Hematopoietic multipotent progenitor cell treated with erythropoietin and hydrocortisone succinate and interleukin-3 and kit ligand, for 8 days (in vitro differentiated cells): ENCODE measurements around the gene MBTPS2.
"Not testable (repeated sequence)": the region's sequence is repeated elsewhere in the genome, so short reads cannot be mapped to it uniquely, and the experiment has no call there.

Source experiments
- DNase-seq: peaks from one replicate; pipeline ENCODE4 v3.0.0-alpha.2; 2015

The MBTPS2 gene

GRCh38 chrX:21839334-21840192 is at the start of gene MBTPS2:
Gene MBTPS2 (plus strand): TSS chrX:21839617. CDS start chrX:21839735, 118 bp downstream.
- peak; percentile 85 for DNase-seq

- no peak for DNase-seq
Measured at GRCh38 chrX:21798677-21799219, 40.7 kb upstream of the MBTPS2 start.

GRCh38 chrX:21799767-21800166 is 39.6 kb upstream of the MBTPS2 start:
- no peak for DNase-seq

GRCh38 chrX:21800344-21800770 is 39.1 kb upstream of the MBTPS2 start:
- no peak for DNase-seq

- no peak for DNase-seq
Measured at GRCh38 chrX:21802054-21802670, 37.3 kb upstream of the MBTPS2 start.

- no peak for DNase-seq
Measured at GRCh38 chrX:21802839-21803238, 36.6 kb upstream of the MBTPS2 start.

GRCh38 chrX:21806691-21807090 is 32.7 kb upstream of the MBTPS2 start:
- no peak for DNase-seq

GRCh38 chrX:21811832-21812231 is 27.6 kb upstream of the MBTPS2 start:
- DNase-seq: no peak

- no peak for DNase-seq
Measured at GRCh38 chrX:21812628-21813027, 26.8 kb upstream of the MBTPS2 start.

GRCh38 chrX:21813612-21814368 is 25.6 kb upstream of the MBTPS2 start:
- no peak for DNase-seq

- no peak for DNase-seq
Measured at GRCh38 chrX:21816136-21816535, 23.3 kb upstream of the MBTPS2 start.

GRCh38 chrX:21820170-21820569 is 19.2 kb upstream of the MBTPS2 start:
- not testable (repeated sequence) for DNase-seq

GRCh38 chrX:21821875-21822274 is 17.5 kb upstream of the MBTPS2 start:
- no peak for DNase-seq

GRCh38 chrX:21831496-21831895 is 7.9 kb upstream of the MBTPS2 start:
- DNase-seq: no peak

- DNase-seq: no peak
Measured at GRCh38 chrX:21837056-21837455, 2.4 kb upstream of the MBTPS2 start.

GRCh38 chrX:21838937-21839333 is 482 bp upstream of the MBTPS2 start:
- DNase-seq: peak; percentile 22

- peak; percentile 4 for DNase-seq
Measured at GRCh38 chrX:21840193-21840545, 752 bp downstream of the MBTPS2 start.

GRCh38 chrX:21843179-21843578 is 3.8 kb downstream of the MBTPS2 start:
- no peak for DNase-seq

GRCh38 chrX:21845096-21845495 is 5.7 kb downstream of the MBTPS2 start:
- DNase-seq: no peak

- DNase-seq: no peak
Measured at GRCh38 chrX:21847342-21847741, 7.9 kb downstream of the MBTPS2 start.

- no peak for DNase-seq
Measured at GRCh38 chrX:21853578-21853977, 14.2 kb downstream of the MBTPS2 start.

GRCh38 chrX:21855937-21856415 is 16.6 kb downstream of the MBTPS2 start, which contains the start of gene YY2:
Gene YY2 (plus strand): TSS chrX:21855987. CDS start chrX:21856485, 498 bp downstream.
- DNase-seq: no peak

- no peak for DNase-seq
Measured at GRCh38 chrX:21856504-21856903, 17.1 kb downstream of the MBTPS2 start.
